HCT116 (cell line): ENCODE measurements around the gene UNC45A. TPM values are rescaled to one million over a fixed set of nuclear protein-coding genes. Genes with fewer than 3 reads are reported as not detected.

Experiments
- ATAC-seq: fragments of 200-7000 bp; cut with Tn5 transposase; 2 replicates; pipeline ENCODE4 v1.9.1; 2020; ENCODE audit warnings: mild to moderate bottlenecking, moderate library complexity
- BruUV-seq: library from RNA; stranded (reverse); fragments of 400-500 nt; replicated peaks from 2 replicates; lab custom pipeline; 2021; lab: Mats Ljungman, UMichigan
- CTCF ChIA-PET: fragments of 300-600 bp; sonication (Branson Sonifier 250); formaldehyde crosslinking; loops from one replicate; lab custom pipeline; 2021; ENCODE audit warnings: antibody characterized with exemption; lab: Charles Lee
- POLR2A ChIA-PET: fragments of 300-600, 350-600 bp; sonication (Branson Sonifier 250); formaldehyde crosslinking; loops from one replicate; lab custom pipeline; 2021; ENCODE audit warnings: antibody characterized with exemption; lab: Charles Lee
- RAD21 ChIA-PET, 2 experiments: fragments of 300-600 bp; sonication (Branson Sonifier 250); formaldehyde crosslinking; loops; one replicate each; lab custom pipeline; 2023; ENCODE audit warnings: low total read pairs in 2 of 2; ENCODE audit not compliant: uncharacterized antibody in 2 of 2, unreplicated experiment in 2 of 2, low non-redundant PET in 1 of 2; lab: Charles Lee
- DNase-seq: peaks from one replicate; pipeline ENCODE4 v3.0.0-alpha.2; 2010; ENCODE audit warnings: low read depth, low spot score
- H2AFZ ChIP-seq: fragments of 200-600 bp; shearing (Covaris generic), sonication (generic); 2 replicates; pipeline ENCODE4 v1.6.1; 2017; ENCODE audit warnings: low read depth, mixed run types, mixed read lengths, antibody characterized with exemption, low read length; ENCODE audit not compliant: poor library complexity, severe bottlenecking
- H3K27ac ChIP-seq: 2 replicates; pipeline ENCODE4 v1.5.1; 2012; ENCODE audit warnings: low read depth, low read length
- H3K27me3 ChIP-seq: fragments of 200-600 bp; sonication (generic); 2 replicates; pipeline ENCODE4 v1.6.1; 2016; ENCODE audit warnings: mixed run types, low read length, mixed read lengths; ENCODE audit not compliant: insufficient read depth
- H3K36me3 ChIP-seq, 2 experiments: fragments of 200-500 bp in 1 of 2; fragments of 200-600 bp in 1 of 2; sonication (Bioruptor generic) in 1 of 2; sonication (generic) in 1 of 2; 2 replicates each; pipeline versions ENCODE4 v1.5.1 to v1.6.1; 2014 to 2016; ENCODE audit warnings: low read length in 2 of 2, inconsistent platforms in 1 of 2, mixed read lengths in 1 of 2, mixed run types in 1 of 2; ENCODE audit not compliant: insufficient read depth in 2 of 2, control insufficient read depth in 1 of 2
- H3K4me1 ChIP-seq, 2 experiments: fragments of 200-600 bp in 1 of 2; sonication (generic) in 1 of 2; 2 replicates each; pipeline versions ENCODE4 v1.5.1 to v1.6.1; 2012 to 2017; ENCODE audit warnings: low read length in 2 of 2, inconsistent platforms in 1 of 2, mild to moderate bottlenecking in 1 of 2, mixed read lengths in 1 of 2, mixed run types in 1 of 2, moderate library complexity in 1 of 2; ENCODE audit not compliant: insufficient read depth in 2 of 2, control insufficient read depth in 1 of 2
- H3K4me2 ChIP-seq: fragments of 200-600 bp; sonication (generic); 2 replicates; pipeline ENCODE4 v1.6.1; 2017; ENCODE audit warnings: mixed run types, low read length, mixed read lengths
- H3K4me3 ChIP-seq, 2 experiments: fragments of 200-600 bp in 1 of 2; sonication (generic) in 1 of 2; replicated peaks in 1 of 2; 2 replicates each; pipeline ENCODE4 v1.5.1; 2011 to 2016; ENCODE audit warnings: low read length in 2 of 2, control low read depth in 1 of 2, low read depth in 1 of 2, mild to moderate bottlenecking in 1 of 2, mixed read lengths in 1 of 2, mixed run types in 1 of 2
- H3K79me2 ChIP-seq: fragments of 200-600 bp; sonication (generic); 2 replicates; pipeline ENCODE4 v1.6.1; 2017; ENCODE audit warnings: mild to moderate bottlenecking, mixed run types, low read length, moderate library complexity, mixed read lengths; ENCODE audit not compliant: insufficient read depth
- H3K9ac ChIP-seq: fragments of 200-600 bp; sonication (generic); 2 replicates; pipeline ENCODE4 v1.6.1; 2016; ENCODE audit warnings: low read length, mixed read lengths
- H3K9me2 ChIP-seq: fragments of 200-600 bp; sonication (generic), shearing (Covaris generic); 2 replicates; pipeline ENCODE4 v1.6.1; 2017; ENCODE audit warnings: mixed run types, mild to moderate bottlenecking, moderate library complexity; ENCODE audit not compliant: insufficient read depth
- H3K9me3 ChIP-seq, 2 experiments: fragments of 200-500 bp in 1 of 2; fragments of 200-600 bp in 1 of 2; sonication (Bioruptor generic) in 1 of 2; sonication (generic) in 1 of 2; 2 replicates each; pipeline ENCODE4 v1.6.1; 2014 to 2017; ENCODE audit warnings: low read length in 2 of 2, mixed read lengths in 2 of 2, inconsistent platforms in 1 of 2, low read depth in 1 of 2, mild to moderate bottlenecking in 1 of 2, mixed run types in 1 of 2, moderate library complexity in 1 of 2; ENCODE audit not compliant: control insufficient read depth in 1 of 2, insufficient read depth in 1 of 2
- H4K20me1 ChIP-seq: fragments of 200-600 bp; sonication (generic), shearing (Covaris generic); 2 replicates; pipeline ENCODE4 v1.6.1; 2017; ENCODE audit warnings: mixed run types, mild to moderate bottlenecking, moderate library complexity; ENCODE audit not compliant: insufficient read depth
- ATF3 ChIP-seq: IDR thresholded peaks from 2 replicates; pipeline ENCODE4 v1.6.1; 2012
- EGR1 ChIP-seq: IDR thresholded peaks from 2 replicates; pipeline ENCODE4 v1.6.1; 2012; ENCODE audit warnings: low read depth
- EZH2 ChIP-seq: fragments of 200-600 bp; sonication (generic); IDR thresholded peaks from 2 replicates; pipeline ENCODE4 v1.6.1; 2017; ENCODE audit warnings: antibody characterized with exemption, mixed run types
- FOSL1 ChIP-seq: IDR thresholded peaks from 2 replicates; pipeline ENCODE4 v1.6.1; 2012; ENCODE audit warnings: low read depth
- MAX ChIP-seq: IDR thresholded peaks from 2 replicates; pipeline ENCODE4 v1.6.1; 2012
- POLR2A ChIP-seq: IDR thresholded peaks from 2 replicates; pipeline ENCODE4 v1.7.0; 2011; ENCODE audit warnings: borderline replicate concordance; ENCODE audit not compliant: insufficient read depth, insufficient read length; ENCODE audit errors: extremely low read depth
- SIN3A ChIP-seq: IDR thresholded peaks from 2 replicates; pipeline ENCODE4 v1.6.1; 2012; ENCODE audit warnings: low read depth
- TCF7L2 ChIP-seq: IDR thresholded peaks from 2 replicates; pipeline ENCODE4 v1.7.0; 2011; ENCODE audit warnings: borderline replicate concordance, inconsistent platforms; ENCODE audit not compliant: insufficient read depth, insufficient read length; ENCODE audit errors: extremely low read depth
- YY1 ChIP-seq: IDR thresholded peaks from 2 replicates; pipeline ENCODE4 v1.6.1; 2011; ENCODE audit warnings: low read length, low read depth, moderate library complexity, mild to moderate bottlenecking; ENCODE audit not compliant: insufficient replicate concordance; ENCODE audit errors: extremely low read depth
- ZFX ChIP-seq: fragments of 450-650 bp; IDR thresholded peaks from 2 replicates; pipeline ENCODE4 v1.6.1; 2017
- ZNF274 ChIP-seq: fragments of 200-500 bp; sonication (Bioruptor generic); IDR thresholded peaks from 2 replicates; pipeline ENCODE4 v1.6.1; 2014; ENCODE audit warnings: mild to moderate bottlenecking, low read depth, low read length, inconsistent platforms
- intact Hi-C: fragments of 100-400 bp; cut with micrococcal nuclease; formaldehyde crosslinking; loops from 2 replicates; pipeline ENCODE4 v1.10.0; 2022
- total RNA-seq: library from RNA; stranded (reverse); gene quantifications from one replicate; pipeline ENCODE4 v1.2.1, GENCODE V29; 2021; ENCODE audit not compliant: unreplicated experiment

Gene UNC45A
- total RNA-seq, 1 experiment from 2014 or later = 95.4 TPM

GRCh38 chr15:90914305-90915080, 20.6 kb upstream of the UNC45A start:
- BruUV-seq = no TSS peak
- ChIA-PET CTCF (no interaction called here), RAD21 (no interaction called here), POLR2A (no interaction called here)
- Histone ChIP-seq H3K4me2 (no peak overlapping the region), H3K9me2 (no peaks in the 10 kb centered on the region), H3K4me3 (no peak overlapping the region), H3K9ac (no peak overlapping the region), H3K4me1 (no peaks in the 10 kb centered on the region), H3K36me3 (peaks cover 2 to 4% of the 10 kb centered on the region in 2 experiments; a peak in 2 of 4 replicates), H4K20me1 (no peaks in the 10 kb centered on the region), H3K27me3 (no peaks in the 10 kb centered on the region), H3K9me3 (no peaks in the 10 kb centered on the region), H3K79me2 (no peaks in the 10 kb centered on the region), H3K27ac (no peak overlapping the region), H2AFZ (no peak overlapping the region)
- ATAC-seq (no peak), DNase-seq (no peak)
- TF ChIP-seq FOSL1 = no peak
- no peak for TF ChIP-seq POLR2A
- no peak for TF ChIP-seq ZFX
- no peak for TF ChIP-seq SIN3A
- TF ChIP-seq YY1 = no peak
- no peak for TF ChIP-seq EGR1
- TF ChIP-seq ATF3 = no peak
- TF ChIP-seq EZH2 = no peak
- no peak for TF ChIP-seq TCF7L2
- TF ChIP-seq ZNF274 = no peak
- TF ChIP-seq MAX = no peak
- intact Hi-C loops = no loop called here
